Stimulated activated CD8-positive, alpha-beta memory T cell treated with anti-CD3 and anti-CD28 coated beads, Interleukin-7, amount 100 ng/mL, for 48 hours (primary cell): ENCODE results near the gene SCML1.
"Not testable (repeated sequence)": the region's sequence is repeated elsewhere in the genome, so short reads cannot be mapped to it uniquely, and the experiment has no call there.

Source experiments
- DNase-seq, 2 donors: peaks; one replicate each; pipeline ENCODE4 v3.0.0-alpha.2; 2020; ENCODE audit warnings: low read depth in 1 of 2; ENCODE audit errors: extremely low read depth in 1 of 2

Gene SCML1

GRCh38 chrX:17738737-17739535, 1.6 kb downstream of the SCML1 start:
- no peak for DNase-seq

- no peak for DNase-seq
Observed at GRCh38 chrX:17740137-17741122, 3.1 kb downstream of the SCML1 start.

- no peak for DNase-seq
Observed at GRCh38 chrX:17741123-17741511, 3.8 kb downstream of the SCML1 start.

GRCh38 chrX:17743913-17744312, 6.6 kb downstream of the SCML1 start:
- DNase-seq, result no peak

- DNase-seq, result no peak
Observed at GRCh38 chrX:17744896-17745523, 7.7 kb downstream of the SCML1 start.

GRCh38 chrX:17747692-17748091, 10.4 kb downstream of the SCML1 start:
- no peak for DNase-seq

- no peak for DNase-seq
Observed at GRCh38 chrX:17748684-17749083, 11.4 kb downstream of the SCML1 start.

GRCh38 chrX:17750436-17750835, 13.1 kb downstream of the SCML1 start:
- no peak for DNase-seq

- no peak for DNase-seq
Observed at GRCh38 chrX:17758382-17758781, 21.1 kb downstream of the SCML1 start.

- no peak for DNase-seq
Observed at GRCh38 chrX:17759990-17760389, 22.7 kb downstream of the SCML1 start.

- no peak for DNase-seq
Observed at GRCh38 chrX:17767734-17768133, 30.4 kb downstream of the SCML1 start.

GRCh38 chrX:17768997-17769396, 31.7 kb downstream of the SCML1 start:
- no peak for DNase-seq

GRCh38 chrX:17769701-17770269, 32.5 kb downstream of the SCML1 start:
- no peak for DNase-seq

- no peak for DNase-seq
Observed at GRCh38 chrX:17773221-17773876, 36.1 kb downstream of the SCML1 start.

GRCh38 chrX:17774053-17774452, 36.8 kb downstream of the SCML1 start:
- DNase-seq, result no peak

GRCh38 chrX:17778997-17779396, 41.7 kb downstream of the SCML1 start:
- DNase-seq, result no peak

GRCh38 chrX:17779434-17779833, 42.1 kb downstream of the SCML1 start:
- DNase-seq, result no peak

GRCh38 chrX:17786554-17787347, 49.5 kb downstream of the SCML1 start:
- not testable (repeated sequence) for DNase-seq

- no peak for DNase-seq
Observed at GRCh38 chrX:17787557-17787956, 50.3 kb downstream of the SCML1 start.

GRCh38 chrX:17788439-17788838, 51.1 kb downstream of the SCML1 start:
- no peak for DNase-seq
